MM.1S (cell line): ENCODE data around the gene USP9Y.

Source experiments
- DNase-seq: peaks from one replicate; pipeline ENCODE4 v3.0.0-alpha.2; 2015
- H2AFZ ChIP-seq: fragments of 300-600 bp; sonication (generic); 2 replicates; pipeline ENCODE4 v1.6.0; 2016; ENCODE audit warnings: antibody characterized with exemption, low read length
- H3F3A ChIP-seq: fragments of 300-600 bp; sonication (generic); 2 replicates; pipeline ENCODE4 v1.6.1; 2016; ENCODE audit warnings: mild to moderate bottlenecking, antibody characterized with exemption, low read length, moderate library complexity, mixed read lengths; ENCODE audit not compliant: insufficient read depth
- H3K27ac ChIP-seq: fragments of 300-600 bp; sonication (generic); 2 replicates; pipeline ENCODE4 v1.5.1; 2016; ENCODE audit warnings: mild to moderate bottlenecking, low read length
- H3K27me3 ChIP-seq: fragments of 300-600 bp; sonication (generic); replicated peaks from 2 replicates; pipeline ENCODE4 v1.6.0; 2016; ENCODE audit warnings: low read length; ENCODE audit not compliant: insufficient read depth
- H3K36me3 ChIP-seq: fragments of 300-600 bp; sonication (generic); replicated peaks from 2 replicates; pipeline ENCODE4 v1.6.1; 2016; ENCODE audit warnings: mild to moderate bottlenecking, low read length, mixed read lengths; ENCODE audit not compliant: insufficient read depth
- H3K4me1 ChIP-seq: fragments of 300-600 bp; sonication (generic); 2 replicates; pipeline ENCODE4 v1.6.1; 2016; ENCODE audit warnings: low read length, mixed read lengths
- H3K4me2 ChIP-seq: fragments of 300-600 bp; sonication (generic); 2 replicates; pipeline ENCODE4 v1.6.0; 2016; ENCODE audit warnings: low read depth, low read length
- H3K4me3 ChIP-seq: fragments of 300-600 bp; sonication (generic); 2 replicates; pipeline ENCODE4 v1.5.1; 2016; ENCODE audit warnings: low read length, mixed read lengths
- H3K79me2 ChIP-seq: fragments of 300-600 bp; sonication (generic); 2 replicates; pipeline ENCODE4 v1.6.1; 2016; ENCODE audit warnings: mixed run types, low read length, mixed read lengths
- H3K9ac ChIP-seq: fragments of 300-600 bp; sonication (generic); 2 replicates; pipeline ENCODE4 v1.6.1; 2016; ENCODE audit warnings: low read length, mixed read lengths
- H3K9me2 ChIP-seq: fragments of 300-600 bp; sonication (generic); replicated peaks from 2 replicates; pipeline ENCODE4 v1.6.1; 2016; ENCODE audit warnings: mild to moderate bottlenecking, low read length, mixed read lengths; ENCODE audit not compliant: insufficient read depth
- H3K9me3 ChIP-seq: fragments of 300-600 bp; sonication (generic); replicated peaks from 2 replicates; pipeline ENCODE4 v1.6.1; 2016; ENCODE audit warnings: mild to moderate bottlenecking, low read length, mixed read lengths; ENCODE audit not compliant: insufficient read depth
- H4K20me1 ChIP-seq: fragments of 300-600 bp; sonication (generic); 2 replicates; pipeline ENCODE4 v1.6.1; 2016; ENCODE audit warnings: mild to moderate bottlenecking, low read length, moderate library complexity, mixed read lengths; ENCODE audit not compliant: insufficient read depth
- CTCF ChIP-seq: fragments of 300-600 bp; sonication (generic); IDR thresholded peaks from 2 replicates; pipeline ENCODE4 v1.5.1; 2016; ENCODE audit warnings: antibody characterized with exemption, low read length, mixed read lengths
- EZH2 ChIP-seq: fragments of 300-600 bp; sonication (generic); optimal IDR thresholded peaks from 2 replicates; pipeline ENCODE3; 2017; ENCODE audit warnings: low read depth, mild to moderate bottlenecking, antibody characterized with exemption, low read length, mixed read lengths
- EZH2phosphoT487 ChIP-seq: fragments of 300-600 bp; sonication (generic); IDR thresholded peaks from 2 replicates; pipeline ENCODE4 v1.6.1; 2018; ENCODE audit warnings: antibody characterized with exemption, low read length

The USP9Y gene

GRCh38 chrY:12867960-12868359 is 166.9 kb downstream of the USP9Y start:
- no peak overlapping the region for H3K4me2 ChIP-seq
- H2AFZ ChIP-seq: no peak overlapping the region

GRCh38 chrY:12896973-12897372 is 195.9 kb downstream of the USP9Y start:
- Histone ChIP-seq H3K27me3 (no peaks in the 10 kb centered on the region), H3K4me1 (no peaks in the 10 kb centered on the region), H3K9ac (no peak overlapping the region), H3K9me3 (no peaks in the 10 kb centered on the region), H2AFZ (no peak overlapping the region), H3K4me3 (no peak overlapping the region), H3K27ac (no peak overlapping the region), H3K36me3 (no peaks in the 10 kb centered on the region), H3K9me2 (no peaks in the 10 kb centered on the region), H3K79me2 (no peaks in the 10 kb centered on the region), H3F3A (no peaks in the 10 kb centered on the region), H3K4me2 (no peak overlapping the region), H4K20me1 (no peaks in the 10 kb centered on the region)
- DNase-seq: no peak
- TF ChIP-seq EZH2: no peak
- TF ChIP-seq EZH2phosphoT487: no peak
- no peak for TF ChIP-seq CTCF

More at GRCh38 chrY:12867960-12868359, 166.9 kb downstream of the USP9Y start:
- Histone ChIP-seq H3K9me3 (no peaks in the 10 kb centered on the region), H3K9ac (no peak overlapping the region), H3F3A (no peaks in the 10 kb centered on the region), H3K9me2 (no peaks in the 10 kb centered on the region), H3K36me3 (no peaks in the 10 kb centered on the region), H3K4me3 (no peak overlapping the region), H3K4me1 (no peaks in the 10 kb centered on the region), H3K79me2 (no peaks in the 10 kb centered on the region), H4K20me1 (no peaks in the 10 kb centered on the region), H3K27ac (no peak overlapping the region), H3K27me3 (no peaks in the 10 kb centered on the region)
- TF ChIP-seq CTCF: no peak
- no peak for TF ChIP-seq EZH2
- no peak for TF ChIP-seq EZH2phosphoT487
- no peak for DNase-seq

- H3K9me3 ChIP-seq: no peaks in the 10 kb centered on the region
- H3K27me3 ChIP-seq: no peaks in the 10 kb centered on the region
- no peak overlapping the region for H3K4me2 ChIP-seq
- H3K4me3 ChIP-seq: no peak overlapping the region
- H3F3A ChIP-seq: no peaks in the 10 kb centered on the region
- H3K79me2 ChIP-seq: no peaks in the 10 kb centered on the region
- DNase-seq: no peak
- H2AFZ ChIP-seq: no peak overlapping the region
- no peak overlapping the region for H3K9ac ChIP-seq
- TF ChIP-seq EZH2 (no peak), EZH2phosphoT487 (no peak), CTCF (no peak)
- H3K4me1 ChIP-seq: no peaks in the 10 kb centered on the region
- H3K36me3 ChIP-seq: no peaks in the 10 kb centered on the region
- H3K27ac ChIP-seq: no peak overlapping the region
- H3K9me2 ChIP-seq: no peaks in the 10 kb centered on the region
- no peaks in the 10 kb centered on the region for H4K20me1 ChIP-seq
Measured at GRCh38 chrY:12898604-12899003, 197.6 kb downstream of the USP9Y start.
